Glomerular visceral epithelial cell (primary cell): ENCODE results near the gene ASTN2.
A peak's percentile ranks its signal among the peaks of the same experiment; 100 is the strongest.

Source experiments
- DNase-seq: peaks from one replicate; pipeline ENCODE4 v3.0.0-alpha.2; 2016; ENCODE audit errors: extremely low spot score

The ASTN2 gene

GRCh38 chr9:116958881-116959280 is 456.0 kb downstream of the ASTN2 start:
- DNase-seq = no peak

- DNase-seq = no peak
Measured at GRCh38 chr9:116954731-116955130, 460.1 kb downstream of the ASTN2 start.

- DNase-seq = no peak
Measured at GRCh38 chr9:116953271-116953670, 461.6 kb downstream of the ASTN2 start.

- DNase-seq = no peak
Measured at GRCh38 chr9:116952436-116952810, 462.4 kb downstream of the ASTN2 start.

- DNase-seq = peak; percentile 89
Measured at GRCh38 chr9:116951588-116952435, 463.0 kb downstream of the ASTN2 start.

- no peak for DNase-seq
Measured at GRCh38 chr9:116945817-116946216, 469.0 kb downstream of the ASTN2 start.

GRCh38 chr9:116944714-116945534 is 469.9 kb downstream of the ASTN2 start:
- no peak for DNase-seq

GRCh38 chr9:116943970-116944369 is 470.9 kb downstream of the ASTN2 start:
- DNase-seq = no peak

GRCh38 chr9:116942593-116943061 is 472.2 kb downstream of the ASTN2 start:
- no peak for DNase-seq

GRCh38 chr9:116941266-116941665 is 473.6 kb downstream of the ASTN2 start:
- no peak for DNase-seq

- peak; percentile 23 for DNase-seq
Measured at GRCh38 chr9:116940614-116941215, 474.1 kb downstream of the ASTN2 start.

GRCh38 chr9:116939614-116940013 is 475.2 kb downstream of the ASTN2 start:
- DNase-seq = no peak

- DNase-seq = no peak
Measured at GRCh38 chr9:116939161-116939560, 475.7 kb downstream of the ASTN2 start.

GRCh38 chr9:116937361-116937760 is 477.5 kb downstream of the ASTN2 start:
- DNase-seq = no peak

GRCh38 chr9:116935149-116935897 is 479.5 kb downstream of the ASTN2 start:
- DNase-seq = no peak

GRCh38 chr9:116934131-116934530 is 480.7 kb downstream of the ASTN2 start:
- no peak for DNase-seq

- DNase-seq = no peak
Measured at GRCh38 chr9:116933251-116933650, 481.6 kb downstream of the ASTN2 start.

- DNase-seq = no peak
Measured at GRCh38 chr9:116929621-116930020, 485.2 kb downstream of the ASTN2 start.

- peak; percentile 13 for DNase-seq
Measured at GRCh38 chr9:116928884-116929283, 486.0 kb downstream of the ASTN2 start.

GRCh38 chr9:116928289-116928688 is 486.6 kb downstream of the ASTN2 start:
- no peak for DNase-seq

- DNase-seq = no peak
Measured at GRCh38 chr9:116927726-116928125, 487.1 kb downstream of the ASTN2 start.

GRCh38 chr9:116925121-116925520 is 489.7 kb downstream of the ASTN2 start:
- DNase-seq = peak; percentile 42
